ENCODE data around the gene TP63.

The TP63 gene

DNA sequence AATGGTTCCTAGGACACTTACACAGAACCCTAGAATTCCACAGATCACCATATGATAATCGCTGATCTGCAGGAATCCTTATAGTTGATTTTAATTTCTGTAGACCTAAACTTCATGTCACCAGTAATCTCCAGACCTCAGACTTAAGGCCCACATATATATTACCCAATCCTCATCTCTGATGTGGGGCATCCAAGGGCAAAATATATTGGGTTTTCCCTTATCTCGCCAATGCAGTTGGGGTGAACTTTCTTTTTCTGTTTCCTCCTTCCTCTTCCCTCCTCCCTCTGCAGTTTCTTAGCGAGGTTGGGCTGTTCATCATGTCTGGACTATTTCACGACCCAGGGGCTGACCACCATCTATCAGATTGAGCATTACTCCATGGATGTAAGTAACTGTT is 259.3 kb downstream of the TP63 start:
- DNase-seq: no peak

DNA sequence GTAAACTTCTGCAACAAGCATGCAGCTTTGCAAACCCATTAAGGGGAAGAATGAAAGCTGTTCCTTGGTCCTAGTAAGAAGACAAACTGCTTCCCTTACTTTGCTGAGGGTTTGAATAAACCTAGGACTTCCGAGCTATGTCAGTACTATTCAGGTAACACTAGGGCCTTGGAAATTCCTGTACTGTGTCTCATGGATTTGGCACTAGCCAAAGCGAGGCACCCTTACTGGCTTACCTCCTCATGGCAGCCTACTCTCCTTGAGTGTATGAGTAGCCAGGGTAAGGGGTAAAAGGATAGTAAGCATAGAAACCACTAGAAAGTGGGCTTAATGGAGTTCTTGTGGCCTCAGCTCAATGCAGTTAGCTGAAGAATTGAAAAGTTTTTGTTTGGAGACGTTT is 265.3 kb downstream of the TP63 start:
- no peak for DNase-seq

DNA sequence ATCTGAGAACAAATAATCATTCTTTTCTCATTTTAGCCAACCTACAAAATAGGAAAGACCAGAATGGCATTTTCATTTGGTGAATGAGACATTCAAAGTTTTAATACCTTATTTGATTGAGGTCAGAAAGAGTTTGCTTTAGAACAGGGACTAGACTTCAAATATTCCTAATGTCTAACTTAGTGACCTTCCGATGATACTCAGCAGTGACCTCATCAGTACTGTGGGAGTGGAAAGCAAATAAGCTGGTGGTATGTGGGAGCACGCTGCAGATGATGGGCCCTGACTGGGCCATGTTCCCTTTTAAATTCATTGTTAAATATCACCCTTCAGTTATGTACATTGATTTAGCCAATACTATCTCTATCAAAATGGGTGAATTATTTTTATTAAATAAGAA is 266.2 kb downstream of the TP63 start:
- no peak for DNase-seq

- no peak for DNase-seq
Measured at GRCh38 chr3:189898559-189899153, 267.5 kb downstream of the TP63 start.

DNA sequence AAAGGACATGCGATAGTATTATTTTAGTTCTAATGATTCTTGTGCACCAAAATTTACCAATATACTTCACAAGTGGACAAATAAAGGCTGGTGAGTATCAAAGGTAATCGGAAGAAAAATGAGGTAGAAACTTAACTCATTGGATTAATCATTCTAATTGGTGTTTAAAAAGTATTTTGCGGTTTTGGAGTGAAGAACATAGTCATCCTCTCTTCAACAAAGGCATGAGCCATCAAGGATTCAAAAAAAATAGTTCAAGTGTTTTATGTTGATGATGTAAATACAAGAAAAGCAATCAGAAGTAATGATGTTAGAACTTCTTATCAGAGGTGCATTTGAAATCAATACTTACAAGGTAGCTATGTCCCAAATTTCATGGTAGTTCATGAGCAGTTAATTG is 268.0 kb downstream of the TP63 start:
- no peak for DNase-seq

DNA sequence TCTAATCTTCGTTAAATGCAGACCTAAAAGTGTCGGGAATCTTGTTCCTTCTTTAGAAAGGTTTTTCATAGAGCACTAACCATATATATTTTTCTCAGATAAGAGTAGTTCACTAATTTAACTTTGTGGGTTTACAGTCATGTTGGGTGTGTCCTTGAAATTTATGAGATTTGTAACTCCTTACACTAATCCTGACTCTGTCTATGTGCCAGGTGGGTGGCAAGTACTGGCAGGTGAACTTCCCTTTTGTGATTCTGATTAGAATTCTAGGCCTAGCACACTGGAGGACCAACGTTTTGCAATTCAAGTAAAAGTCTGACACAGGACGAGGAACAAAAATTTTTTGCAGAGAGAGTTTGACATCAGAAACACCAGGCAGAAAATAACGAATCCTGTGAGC is 269.4 kb downstream of the TP63 start:
- no peak for DNase-seq

DNA sequence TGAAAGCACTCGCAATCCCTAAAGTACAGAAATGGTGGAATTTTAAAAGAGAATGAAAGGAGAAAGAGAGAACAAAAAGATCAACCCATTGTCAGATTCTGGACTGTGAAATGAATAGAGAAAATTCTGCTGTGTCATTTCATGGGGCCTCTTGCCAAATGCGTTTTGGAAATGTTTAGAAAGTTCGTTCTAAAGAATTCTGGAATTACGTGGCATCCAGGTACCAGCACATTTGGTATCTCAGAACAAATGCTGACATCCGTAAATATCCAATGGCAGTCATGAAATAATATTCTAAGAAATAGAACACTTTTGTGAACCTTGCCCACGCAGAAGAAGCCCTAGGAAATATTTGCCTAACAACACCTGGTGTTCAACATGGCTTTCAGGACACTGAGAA is 270.3 kb downstream of the TP63 start:
- DNase-seq: no peak

DNA sequence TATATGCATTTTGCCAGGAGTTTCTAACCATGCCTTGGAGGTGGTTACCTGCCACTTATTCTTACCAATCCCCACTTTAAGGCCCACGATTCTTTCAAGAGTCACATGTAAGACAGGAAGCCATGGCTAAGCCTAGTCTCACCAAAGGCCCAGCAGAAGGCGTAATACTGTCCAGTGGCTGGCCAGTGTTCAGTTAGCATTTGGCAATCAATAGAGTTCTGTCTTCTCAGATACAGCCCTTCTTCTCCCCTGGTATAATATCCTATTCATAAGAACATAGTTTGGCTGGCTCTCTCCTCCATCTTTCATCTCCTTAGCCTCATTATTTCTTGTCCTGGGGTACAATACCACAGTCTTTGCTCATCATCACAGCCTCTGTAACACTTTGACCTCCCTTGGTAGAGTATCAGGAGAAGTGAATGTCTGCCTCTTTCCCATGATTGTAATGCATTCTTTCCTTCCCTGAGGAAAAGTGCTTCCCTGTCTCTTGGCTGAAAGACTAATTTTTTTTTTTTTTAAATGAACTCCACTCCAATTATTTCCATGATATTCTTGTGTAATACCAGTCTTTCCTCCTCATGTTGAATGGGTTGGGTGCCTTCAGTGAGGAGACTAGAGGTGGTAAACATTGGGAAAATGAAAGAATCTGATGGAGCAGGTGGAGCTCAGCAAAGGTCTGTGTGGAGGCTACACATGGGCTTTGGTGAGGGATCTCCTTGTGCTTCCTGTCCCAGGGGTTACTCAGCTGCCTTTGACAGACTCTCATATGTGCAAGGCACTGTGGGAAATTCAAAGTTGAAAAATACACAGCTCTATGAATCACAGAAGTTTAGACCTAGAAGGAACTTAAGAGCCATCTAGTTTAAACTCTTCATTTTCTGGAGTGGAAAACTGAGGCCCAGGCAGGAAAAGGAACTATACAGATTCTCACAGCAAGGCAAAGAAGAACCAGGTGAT is 271.3 kb downstream of the TP63 start:
- no peak for DNase-seq

DNA sequence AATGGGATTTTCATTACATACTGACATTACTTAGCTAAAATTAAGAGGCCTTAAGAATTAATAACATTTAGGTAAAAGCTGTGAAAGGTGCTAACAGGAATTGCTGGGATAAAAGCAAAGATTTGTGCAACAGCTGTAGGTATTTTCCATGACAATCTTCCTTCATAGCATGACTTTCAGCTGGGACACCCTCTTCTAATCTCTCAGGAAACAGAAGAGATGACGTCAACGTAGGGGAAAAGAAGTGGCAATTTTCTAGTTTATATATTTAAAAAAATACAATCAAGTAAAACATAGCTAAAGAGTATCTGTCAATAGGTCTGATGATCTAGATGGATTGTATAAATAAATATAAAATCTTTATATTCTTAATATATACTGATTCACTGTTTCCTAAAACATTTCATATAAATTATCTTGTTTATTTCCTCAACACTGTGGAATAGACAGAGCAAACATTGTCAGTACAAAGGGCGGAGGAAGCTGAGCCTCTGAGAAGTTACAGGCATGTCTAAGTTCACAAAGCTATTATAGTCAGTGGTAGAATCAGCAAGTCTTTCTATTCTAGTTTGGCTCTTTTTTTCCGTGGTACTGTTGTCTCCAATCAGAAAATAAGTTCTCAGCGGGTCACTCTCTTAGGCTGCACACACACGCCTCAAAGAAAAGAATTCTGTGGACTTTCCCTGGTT is 272.5 kb downstream of the TP63 start:
- no peak for DNase-seq

DNA sequence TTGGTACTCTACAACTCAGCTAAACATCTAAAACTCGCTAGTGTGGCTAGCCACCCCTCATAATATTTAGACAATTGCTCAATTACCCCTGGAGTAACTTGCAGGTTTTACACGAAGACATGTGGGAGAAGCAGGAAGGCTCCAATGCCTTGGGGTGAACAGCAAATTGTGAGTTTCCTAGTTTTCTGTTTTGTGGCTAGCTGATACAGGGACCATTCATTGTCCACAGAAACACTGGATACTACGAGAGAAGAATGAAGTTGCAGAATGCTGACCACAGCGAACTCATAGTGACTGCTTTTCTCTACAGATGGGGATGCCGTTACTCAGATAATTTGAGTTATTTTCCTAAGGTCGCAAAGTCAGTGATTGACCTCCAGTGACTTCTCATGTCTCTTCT is 276.6 kb downstream of the TP63 start:
- DNase-seq: no peak

DNA sequence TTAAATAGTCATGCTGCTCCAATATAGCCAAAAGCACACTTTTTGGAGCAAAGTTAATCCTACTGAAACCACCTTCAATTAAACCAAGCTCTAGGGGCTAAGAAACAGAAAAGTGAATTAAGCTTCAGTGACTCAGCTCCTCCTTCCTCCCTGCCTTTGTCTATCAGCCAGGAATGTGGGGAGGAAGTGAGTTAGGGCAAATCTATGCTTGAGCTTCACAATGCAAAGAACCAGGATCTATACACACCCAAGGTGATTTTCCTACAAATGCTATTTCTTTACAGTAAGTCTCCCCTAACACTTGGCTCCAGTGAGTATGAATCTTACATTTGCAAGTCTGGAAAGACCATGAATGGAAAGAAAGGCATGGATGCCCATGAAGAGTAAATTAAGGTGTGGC is 277.5 kb downstream of the TP63 start:
- DNase-seq: no peak

DNA sequence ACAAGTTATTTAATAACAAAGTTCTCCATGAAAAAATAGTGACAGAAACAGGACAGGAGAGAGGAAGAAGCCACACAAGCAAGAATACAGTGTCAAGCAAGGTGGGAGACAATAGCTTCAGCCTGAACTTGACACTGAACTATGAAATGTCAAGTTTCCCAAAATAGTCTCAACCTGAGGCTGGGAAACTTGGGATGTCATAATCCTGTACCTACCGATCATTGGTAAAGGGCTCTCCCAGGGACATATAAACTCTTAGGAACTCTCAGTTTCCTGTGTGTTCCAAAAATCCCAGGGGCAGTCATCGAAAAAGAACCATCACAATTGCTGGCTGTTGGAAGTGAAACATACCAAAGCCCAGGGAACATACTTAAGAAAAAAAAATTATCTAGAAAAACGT is 277.9 kb downstream of the TP63 start:
- DNase-seq: no peak

DNA sequence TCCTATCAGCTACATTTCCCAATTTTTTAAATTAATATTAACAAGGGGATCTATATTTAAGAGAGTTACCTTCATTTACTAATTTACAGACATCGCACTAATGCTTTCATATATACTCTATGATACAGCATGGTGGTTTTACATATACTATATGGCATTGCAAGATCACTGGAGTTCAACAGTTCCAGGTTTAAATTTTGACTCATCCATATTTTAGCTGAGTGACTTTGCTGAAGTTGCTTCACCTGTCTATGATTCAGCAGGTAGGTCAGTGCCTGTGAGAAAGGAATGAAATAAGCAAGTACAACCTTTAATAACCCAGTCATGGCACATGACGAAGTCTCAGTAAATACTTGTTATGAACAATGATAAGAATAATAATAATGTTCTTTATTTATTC is 278.4 kb downstream of the TP63 start:
- no peak for DNase-seq

DNA sequence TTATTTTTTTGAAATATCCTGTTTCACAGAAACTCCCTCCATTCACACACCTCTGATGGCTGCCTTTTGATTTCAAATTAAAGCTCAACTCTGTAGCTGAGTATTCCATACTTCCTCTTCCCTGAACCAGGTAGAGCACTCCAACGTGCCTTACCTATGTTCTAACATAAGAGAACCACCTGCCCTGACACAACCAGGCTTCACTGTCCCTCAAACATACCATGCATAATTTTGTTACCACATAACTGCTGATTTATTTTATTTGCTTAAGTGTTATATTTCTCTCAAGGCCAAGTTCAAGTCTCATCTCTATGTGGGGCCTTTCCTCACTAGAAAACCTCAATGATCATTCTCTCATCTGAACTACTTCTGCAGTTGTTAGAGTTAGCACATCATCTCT is 279.8 kb downstream of the TP63 start:
- DNase-seq: no peak

GRCh38 chr3:189914799-189915198 is 283.6 kb downstream of the TP63 start:
- DNase-seq: no peak

DNA sequence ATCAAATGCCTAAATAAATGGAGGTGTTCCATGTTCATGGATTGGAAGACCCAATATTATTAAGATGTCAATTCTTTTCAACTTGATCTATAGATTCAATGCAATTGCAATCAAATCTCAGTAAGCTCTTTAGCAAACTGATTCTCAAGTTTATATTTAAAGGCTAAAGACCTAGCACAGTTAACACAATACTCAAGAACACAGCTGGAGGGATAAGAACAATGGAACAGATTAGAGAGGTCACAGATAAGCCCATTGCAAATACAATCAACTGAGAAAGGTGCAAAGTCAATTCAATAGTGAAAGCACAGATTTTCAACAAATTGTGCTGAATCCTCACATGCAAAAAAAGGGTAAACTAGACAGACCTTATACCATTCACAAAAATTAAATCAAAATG is 290.6 kb downstream of the TP63 start:
- DNase-seq: no peak

DNA sequence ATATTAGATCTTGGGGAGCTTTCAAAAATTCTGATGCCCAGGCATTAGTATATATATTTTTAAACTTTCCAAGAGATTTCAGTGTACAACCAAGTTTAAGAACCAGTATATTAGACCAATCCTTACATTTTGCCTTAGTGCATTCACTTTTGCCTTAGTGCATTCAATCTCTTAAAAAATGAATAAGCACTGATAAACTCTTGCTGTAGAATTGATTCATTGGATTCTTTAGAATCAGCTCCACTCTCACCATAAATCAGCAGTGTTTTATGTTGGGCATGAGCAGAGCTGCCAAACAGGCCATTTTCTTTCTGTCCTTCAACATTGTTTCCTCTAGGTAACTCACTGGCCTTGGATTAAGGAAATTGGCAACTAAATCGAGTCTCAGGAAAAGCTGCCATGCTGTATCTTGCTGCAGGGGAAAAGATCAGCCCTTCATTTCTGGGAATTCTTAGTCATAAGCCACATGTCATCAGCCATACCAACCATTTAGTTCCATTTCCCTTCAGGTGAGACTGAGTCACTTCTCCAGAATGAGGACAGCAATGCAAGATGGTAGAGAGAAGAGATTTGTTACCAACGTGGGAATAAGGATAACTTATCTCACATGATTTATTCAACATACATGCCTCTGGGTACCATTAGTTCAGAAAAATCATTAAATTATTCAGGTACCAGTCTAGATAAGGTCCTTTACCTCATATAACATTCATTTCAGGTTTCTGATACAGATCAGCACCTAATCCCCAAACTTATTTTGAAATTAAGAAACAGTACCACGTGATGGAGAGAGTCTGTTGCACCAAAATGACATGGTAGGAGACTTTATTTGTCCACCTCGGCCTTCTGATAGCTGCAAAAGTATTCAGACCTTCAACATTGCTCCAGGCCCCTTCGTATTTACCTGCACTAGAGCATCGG is 297.0 kb downstream of the TP63 start:
- DNase-seq: no peak

GRCh38 chr3:189936201-189936945 is 305.2 kb downstream of the TP63 start:
- no peak for DNase-seq

- DNase-seq: no peak
Measured at GRCh38 chr3:189937302-189938127, 306.3 kb downstream of the TP63 start.

DNA sequence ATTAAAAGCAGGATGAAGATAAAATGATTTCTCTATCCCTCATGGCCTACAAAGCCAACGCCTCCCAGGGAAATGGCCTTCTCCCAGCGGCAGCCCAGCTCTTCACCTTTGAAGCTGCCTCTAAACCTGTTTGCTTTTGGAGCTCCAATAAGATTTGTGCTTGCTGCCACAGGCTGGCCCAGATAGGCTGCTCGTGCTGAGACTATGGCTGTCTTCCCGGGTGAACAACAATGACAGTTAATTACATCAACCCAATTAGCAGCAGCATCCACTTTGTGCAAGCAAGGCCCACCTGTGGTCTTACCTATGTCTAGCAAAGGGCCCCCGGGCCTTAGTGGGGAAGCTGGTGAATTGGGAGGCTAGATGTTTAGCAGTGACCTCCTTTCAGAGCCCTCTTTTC is 309.9 kb downstream of the TP63 start:
- DNase-seq: no peak

DNA sequence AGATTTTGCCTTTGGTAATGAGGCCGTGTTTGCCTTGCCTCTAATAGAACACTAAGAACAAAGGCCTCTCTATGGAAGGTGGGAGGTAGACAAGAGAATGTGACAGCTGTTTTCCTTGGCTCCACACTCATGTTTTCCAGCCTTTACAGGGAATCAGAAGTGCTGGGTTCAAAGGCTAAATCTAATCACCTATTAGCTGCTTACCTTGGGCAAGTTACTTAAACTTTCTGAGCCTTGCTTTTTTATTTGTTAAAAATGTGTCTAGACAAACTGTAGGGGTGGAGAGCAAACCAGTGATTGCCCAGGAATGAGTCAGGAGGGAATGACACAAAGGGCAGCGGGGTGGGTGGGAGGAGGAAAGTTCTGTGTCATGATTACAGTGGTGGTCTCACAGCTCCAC is 310.5 kb downstream of the TP63 start:
- DNase-seq: no peak

Measured in DMS153 (cell line).